SIG-M5 treated with dmso at 0.1 percent for 504 hours (cell line): Measurements from ENCODE around the gene WDFY1.

Experiments
- DNase-seq: peaks from one replicate; lab custom pipeline; 2025; ENCODE audit not compliant: unreplicated experiment; lab: John Stamatoyannopoulos, UW

WDFY1 gene

DNA sequence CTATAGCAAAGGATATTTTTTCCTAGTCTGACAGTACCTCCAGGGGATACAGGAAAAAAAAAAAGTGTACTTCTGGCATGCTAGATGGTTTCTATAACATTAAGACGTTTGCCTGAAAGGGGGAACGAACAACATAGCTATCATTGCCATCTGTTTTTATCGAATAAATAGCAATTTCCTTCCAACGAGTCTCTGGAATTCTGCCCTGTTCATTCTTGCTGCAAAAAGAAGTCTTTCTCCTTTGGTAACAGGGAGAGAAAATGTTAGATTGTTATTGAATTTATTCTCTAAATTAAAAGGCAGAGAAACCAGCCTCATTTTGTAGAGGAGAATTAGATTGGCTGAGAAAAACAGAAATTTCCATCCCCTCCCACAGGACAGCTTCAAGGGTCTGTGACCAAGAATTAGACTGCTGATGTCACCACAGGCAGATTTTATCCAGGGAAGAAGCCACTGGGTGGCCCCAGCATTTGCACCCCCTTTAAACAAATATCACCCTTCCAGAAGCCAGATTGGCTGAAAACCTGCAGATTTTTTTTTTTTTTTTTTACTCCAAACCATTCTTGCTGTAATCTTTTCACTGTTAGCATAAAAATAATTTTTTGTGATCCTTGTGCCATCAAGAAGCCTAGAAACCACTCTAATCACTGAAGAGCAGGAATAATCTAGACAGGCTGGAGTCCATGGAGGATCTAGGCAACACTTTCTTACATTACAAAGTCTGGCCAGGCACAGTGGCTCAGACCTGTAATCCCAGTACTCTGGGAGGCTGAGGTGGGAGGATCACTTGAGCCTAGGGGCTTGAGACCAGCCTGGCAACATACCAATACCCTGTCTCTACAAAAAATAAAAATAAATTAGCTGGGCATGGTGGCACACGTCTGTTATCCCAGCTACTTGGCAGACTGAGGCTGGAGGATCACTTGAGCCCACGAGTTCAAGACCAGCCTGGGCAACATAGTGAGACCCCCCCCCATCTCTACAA is 12.0 kb downstream of the WDFY1 start:
- DNase-seq: no peak

DNA sequence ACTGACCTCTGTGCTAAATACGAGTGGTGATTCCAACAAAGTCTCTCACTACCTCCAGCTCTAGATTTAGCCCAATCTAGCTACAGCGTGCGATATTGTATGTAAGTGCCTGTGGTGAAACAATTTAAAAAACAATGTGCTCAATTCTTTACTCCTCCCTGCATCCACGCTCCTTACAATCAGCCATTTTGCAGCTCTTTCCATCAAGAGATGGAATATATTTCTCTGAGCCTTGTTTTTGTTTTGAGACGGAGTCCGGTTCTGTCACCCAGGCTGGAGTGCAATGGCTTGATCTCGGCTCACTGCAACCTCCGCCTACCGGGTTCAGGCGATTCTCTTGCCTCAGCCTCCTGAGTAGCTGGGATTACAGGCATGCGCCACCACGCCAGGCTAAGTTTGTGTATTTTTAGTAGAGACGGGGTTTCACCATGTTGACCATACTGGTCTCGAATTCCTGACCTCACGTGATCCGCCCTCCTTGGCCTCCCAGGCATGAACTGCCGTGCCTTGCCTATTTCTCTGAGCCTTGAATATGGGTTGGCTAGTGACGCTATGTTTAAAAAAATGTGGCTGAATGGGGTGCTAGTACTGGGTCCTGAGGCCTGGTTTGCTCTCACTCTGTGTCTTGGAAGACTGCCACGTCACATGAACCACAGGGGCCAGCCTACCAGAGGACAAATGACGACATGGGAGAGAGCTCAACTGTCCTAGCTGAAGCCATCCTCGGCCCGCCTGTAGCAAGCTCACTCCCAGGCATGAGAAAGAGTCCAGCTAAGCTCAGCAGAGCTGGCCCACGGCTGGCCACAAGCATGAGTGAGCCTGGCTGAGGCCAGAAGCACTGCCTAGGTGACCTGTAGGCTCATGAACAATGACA is 14.8 kb downstream of the WDFY1 start:
- no peak for DNase-seq

DNA sequence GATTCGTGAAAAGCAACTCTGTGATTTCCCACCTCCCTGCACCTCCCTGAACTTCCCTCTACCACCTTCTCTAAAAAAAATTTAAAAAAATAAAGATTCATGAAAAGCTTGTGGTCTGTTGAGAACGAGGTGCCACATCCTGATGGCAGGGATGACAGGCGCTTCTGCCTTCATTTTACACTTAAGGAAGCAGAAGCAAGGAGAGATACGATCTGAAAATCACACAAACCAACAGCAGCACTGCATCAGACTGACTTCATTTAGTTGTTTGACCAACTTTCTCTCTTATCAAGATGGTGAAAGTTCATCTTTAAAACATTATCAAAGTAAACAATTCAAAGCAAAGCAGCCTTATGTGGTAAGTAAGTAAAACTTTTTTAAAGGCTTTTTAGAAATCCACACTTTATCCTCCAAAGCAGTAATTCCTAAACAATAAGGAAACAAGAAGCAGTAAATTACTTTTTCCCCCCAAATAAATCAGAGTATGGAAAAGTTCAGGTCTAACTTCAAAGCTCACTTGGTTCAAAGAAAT is 15.5 kb downstream of the WDFY1 start:
- no peak for DNase-seq

DNA sequence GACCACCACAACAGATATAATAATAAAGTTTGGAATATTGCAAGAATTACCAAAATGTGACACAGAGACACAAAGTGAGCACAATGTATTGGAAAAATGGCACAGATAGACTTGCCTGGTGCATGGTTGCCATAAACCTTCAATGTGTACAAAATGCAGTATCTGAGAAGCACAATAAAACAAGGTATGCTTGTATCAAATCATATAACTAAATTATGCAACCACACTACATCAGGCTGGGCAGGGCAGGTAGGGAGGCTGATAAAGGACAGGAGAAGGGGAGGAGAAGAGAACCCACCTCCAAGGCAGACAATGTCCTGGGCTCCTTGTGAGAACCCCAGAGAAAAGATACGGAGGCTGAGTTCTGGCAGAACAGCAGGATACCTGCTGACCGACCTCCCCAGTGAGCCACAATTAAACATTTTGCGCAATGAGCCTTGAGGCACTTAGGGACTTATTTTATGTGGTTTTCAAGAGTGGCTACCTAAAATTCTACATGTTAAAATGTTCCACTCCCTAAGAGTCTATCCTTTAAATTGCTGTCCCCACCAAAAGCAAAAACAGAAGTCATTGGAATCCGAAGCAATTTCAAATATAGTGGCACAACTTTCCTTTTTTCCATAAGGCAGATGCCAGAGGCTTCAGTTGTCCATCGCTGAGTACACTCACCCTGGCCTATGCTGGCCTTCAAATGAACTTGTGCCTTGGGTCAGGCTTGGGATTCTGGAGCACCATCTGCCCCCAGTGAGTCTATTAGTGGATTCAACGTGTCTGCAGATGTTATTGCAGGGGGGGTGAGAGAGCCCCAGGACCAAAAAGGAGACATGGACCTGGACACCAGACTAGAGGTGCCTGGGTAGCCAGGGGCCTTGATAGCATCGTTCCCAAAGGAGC is 16.8 kb downstream of the WDFY1 start:
- DNase-seq: no peak

DNA sequence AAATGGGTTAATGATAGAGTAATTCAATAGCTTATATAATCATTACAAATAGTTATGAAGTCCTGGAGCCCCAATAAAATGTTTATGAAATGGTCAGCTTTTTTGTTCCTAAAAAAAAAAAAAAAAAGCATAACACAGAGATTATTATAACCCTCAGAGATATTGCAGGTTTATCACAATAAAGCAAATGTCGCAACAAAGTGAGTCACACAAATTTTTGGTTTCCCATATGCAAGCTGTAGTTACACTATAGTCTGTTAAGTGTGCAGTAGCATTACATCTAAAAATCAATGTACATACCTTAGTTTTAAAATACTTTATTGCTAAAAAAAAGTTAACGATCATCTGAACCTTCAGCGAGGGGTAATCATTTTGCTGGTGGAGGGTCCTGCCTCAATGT is 20.0 kb downstream of the WDFY1 start:
- peak; percentile 35 for DNase-seq

DNA sequence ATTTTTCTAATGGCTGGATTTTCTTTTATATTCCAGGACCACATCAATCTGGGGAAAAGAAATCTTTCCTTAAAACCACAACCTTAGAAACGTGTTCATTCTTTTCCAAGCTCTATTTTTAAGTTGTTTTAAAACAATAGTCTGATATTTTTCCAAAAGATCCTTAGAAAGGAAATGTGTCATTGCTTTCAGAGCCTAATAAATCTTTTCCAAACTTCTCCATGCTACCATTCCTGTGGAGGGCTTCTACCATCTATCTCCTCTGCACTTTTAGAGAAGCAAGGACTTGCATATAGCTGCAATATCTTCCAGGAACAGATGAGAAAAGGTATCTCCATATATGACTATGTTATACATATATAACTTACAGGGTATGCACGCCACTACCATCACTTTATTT is 21.2 kb downstream of the WDFY1 start:
- DNase-seq: no peak

DNA sequence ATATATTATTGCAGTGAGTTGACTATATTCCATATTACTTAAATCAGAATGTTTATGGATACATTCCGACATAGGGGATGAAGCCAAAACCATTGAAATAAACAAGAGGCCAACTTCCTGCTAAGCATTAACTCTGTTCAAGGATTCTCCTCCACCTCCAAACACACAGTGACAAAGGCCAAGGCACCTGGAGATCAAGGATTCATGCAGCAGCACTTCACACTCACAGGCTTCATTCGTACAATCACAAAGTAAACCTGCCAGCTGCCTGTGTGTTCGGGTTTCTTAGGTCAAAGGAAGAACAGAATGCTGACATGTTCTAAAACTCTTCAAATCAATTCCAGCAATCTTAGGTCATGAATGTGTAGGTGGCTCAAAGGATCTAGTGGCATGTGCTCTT is 22.8 kb downstream of the WDFY1 start:
- no peak for DNase-seq

DNA sequence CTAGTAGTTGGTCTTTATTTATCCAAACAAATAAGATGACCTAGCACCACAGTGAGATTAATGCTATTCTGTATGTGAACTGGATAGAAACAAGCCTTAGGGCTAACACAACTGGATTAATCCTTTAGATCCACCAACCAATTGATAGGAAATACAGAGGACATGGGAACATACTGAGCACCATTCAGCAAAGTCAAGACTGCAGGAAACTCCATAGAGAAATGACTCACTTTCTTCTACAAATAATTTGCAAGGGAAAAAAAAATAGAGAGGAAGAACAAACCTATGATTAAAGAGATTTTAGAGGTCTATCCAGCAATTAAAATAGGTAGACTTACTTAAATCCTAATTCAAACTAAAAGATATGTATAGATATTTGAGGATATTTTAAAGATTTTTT is 23.9 kb downstream of the WDFY1 start:
- DNase-seq: no peak

DNA sequence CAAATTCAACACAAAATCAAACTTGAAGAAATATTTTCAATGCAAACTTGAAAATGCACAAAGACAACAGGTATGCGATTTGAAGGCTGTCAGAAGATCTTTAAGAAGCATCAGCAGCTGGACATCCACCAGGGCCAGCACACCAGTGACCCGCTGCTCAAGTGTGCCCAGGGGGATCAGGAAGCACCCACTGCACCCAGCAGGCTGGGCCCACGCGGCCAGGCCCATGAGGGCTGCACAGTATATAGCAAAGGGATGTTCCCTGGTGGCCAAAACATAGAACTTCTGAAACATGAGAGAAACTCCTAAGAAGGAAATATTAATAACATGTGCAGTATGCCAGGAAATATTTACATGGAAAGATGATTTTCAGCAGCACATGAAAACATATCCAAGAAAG is 25.0 kb downstream of the WDFY1 start:
- DNase-seq: no peak

DNA sequence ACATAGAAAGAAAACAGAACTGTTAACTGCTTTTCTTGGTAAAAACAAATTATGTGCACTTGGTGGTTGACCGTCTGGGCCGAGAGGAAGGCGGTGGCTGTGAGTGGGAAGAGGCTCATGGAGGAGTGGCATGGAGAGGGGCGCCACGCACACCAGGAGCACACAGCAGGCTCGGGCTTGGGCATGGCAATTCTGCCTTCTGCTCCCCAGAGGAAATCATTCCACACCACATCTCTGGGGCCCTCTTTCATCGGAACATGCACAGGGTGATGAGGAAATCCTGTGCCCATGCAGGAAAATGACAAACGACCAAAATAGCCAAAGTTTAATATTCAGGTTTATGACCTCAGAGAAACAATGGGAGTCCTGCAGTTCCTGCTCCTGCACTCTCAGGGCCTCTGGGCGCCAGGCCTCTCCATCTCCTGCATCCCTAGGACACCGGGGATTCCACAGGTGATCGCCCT is 26.4 kb downstream of the WDFY1 start:
- DNase-seq: peak; percentile 43

DNA sequence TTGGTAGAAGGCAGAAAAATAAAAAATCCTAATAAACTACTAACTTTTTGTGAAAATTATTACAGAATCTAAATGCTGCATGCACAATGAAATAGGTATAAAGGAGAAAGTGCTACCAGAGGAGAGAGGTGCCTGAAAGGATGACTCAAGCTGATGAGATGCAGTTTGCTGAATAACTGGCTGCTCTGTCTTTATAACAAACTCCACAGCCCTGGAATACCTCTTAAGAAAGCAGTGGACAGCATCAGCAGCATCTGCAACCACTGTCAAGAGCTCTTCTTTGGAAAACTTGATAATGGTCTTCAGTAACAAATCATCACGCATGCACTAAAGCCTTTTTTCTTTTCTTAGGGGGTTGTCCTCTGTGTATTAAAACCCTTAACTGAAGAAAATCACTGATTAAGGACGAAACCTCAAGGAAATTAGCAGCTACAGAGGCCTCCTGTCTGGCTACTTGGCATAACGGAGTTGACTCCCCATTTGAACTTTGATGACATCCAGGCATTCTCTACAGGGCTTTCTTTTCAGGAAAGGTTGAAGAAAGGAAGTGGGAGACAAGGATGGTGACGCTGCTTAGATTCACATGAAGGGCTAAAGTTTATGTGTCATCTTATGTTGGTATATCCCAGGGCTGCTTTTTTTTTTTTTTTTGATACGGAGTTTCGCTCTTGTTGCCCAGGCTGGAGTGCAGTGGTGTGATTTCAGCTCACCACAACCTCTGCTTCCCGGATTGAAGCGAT is 28.8 kb downstream of the WDFY1 start:
- DNase-seq: no peak

DNA sequence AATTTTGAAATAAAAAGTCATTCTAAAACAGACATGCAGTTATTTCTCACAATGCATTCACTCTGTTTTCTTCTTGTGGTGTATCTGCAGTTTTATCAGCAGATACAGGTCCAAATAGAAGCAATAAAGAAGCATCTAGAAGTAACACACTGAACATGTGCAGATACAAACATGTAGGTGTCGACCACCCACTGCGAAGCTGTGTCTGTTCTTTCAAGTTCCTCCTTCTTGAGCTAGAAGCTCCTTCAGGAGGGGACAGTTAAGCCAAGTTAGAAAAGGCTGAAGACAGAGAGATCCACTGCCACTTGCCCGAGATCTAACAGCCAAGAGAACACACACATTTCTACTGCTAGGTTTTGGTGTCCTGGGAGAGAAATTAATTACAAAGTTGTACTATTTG is 30.1 kb downstream of the WDFY1 start:
- no peak for DNase-seq

DNA sequence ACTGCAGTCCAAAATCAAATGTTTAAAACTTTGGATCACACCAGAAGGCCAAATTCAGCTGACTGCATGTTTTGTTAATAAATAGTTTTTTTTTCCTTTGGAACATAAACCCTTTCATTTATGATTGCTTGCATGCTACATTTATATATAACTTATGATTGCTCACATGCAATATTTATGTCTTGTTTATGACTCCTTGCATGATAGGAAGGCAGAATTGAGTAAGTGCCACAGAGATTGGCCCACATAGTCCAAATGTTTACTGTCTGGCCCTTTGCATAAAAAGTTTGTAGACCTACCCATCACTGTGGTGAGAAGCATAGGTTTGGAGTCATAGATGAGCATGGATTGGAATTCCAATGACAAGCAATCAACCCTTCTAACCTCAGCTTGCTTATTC is 30.8 kb downstream of the WDFY1 start:
- no peak for DNase-seq

DNA sequence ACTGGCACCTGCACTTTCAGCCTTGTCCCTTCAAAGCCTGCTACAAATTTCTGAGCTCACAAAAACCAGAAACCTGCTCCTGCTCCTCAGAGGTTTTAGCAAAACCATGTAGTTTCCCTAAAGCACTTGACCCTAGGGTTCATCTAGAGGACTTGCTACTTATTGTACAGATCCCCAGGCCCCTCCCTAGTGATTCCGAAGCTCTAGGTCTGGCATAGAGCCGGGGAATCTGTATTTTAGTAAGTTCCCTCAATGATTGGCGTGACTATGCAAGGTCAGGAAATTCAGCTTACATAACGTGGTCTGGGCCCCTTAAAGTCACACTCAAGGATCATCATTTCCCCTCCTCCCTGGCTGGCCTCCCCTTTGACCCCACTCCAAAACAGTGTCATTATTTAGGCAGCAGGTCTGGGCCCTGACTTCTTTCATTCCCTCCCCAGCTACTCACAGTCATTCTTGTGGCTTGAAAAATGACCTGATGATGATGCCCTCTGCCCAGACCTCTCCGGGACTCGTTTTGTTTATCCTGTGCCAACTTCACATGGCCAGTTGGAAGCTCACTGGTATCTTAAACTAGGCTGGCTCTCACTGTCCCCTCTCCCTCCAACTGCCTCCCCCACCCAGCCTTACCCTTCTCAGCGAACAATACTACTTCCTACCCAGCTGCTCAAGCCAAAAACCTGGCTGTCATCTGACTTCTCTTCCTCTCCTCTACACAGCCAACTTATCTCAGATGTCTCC is 36.0 kb downstream of the WDFY1 start:
- no peak for DNase-seq

DNA sequence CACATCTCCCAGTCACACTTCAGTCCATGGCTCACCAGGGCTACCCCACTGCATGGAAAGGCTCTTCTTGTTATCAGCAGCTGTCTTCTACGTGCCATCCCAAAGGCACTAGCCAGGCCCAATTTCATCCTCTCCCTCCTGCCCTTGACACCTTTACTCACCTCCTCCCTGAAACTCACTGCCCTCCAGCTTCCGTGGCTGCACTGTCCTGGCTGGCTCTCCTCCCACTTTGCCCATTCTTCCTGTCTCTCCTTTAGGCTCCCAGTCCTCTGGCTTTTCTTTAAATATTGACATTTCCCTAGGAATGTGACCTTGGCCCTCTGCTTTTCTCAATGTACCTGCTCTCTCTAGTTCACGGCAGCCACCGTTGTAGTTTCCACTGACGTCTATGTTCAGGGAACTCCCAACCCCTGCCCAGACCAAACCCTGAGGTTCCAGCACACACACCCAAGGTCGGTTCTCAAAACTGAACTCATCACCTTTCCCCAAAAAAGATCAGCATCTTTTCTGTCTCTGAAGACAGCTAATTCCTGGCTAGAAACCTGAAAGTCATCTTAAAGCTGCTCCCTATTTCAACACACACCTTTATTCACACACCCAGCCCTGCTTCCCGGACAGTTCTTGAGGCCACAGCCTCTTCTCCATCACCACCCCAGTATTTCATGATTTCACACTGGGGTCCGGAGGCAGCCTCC is 36.7 kb downstream of the WDFY1 start:
- DNase-seq: no peak

DNA sequence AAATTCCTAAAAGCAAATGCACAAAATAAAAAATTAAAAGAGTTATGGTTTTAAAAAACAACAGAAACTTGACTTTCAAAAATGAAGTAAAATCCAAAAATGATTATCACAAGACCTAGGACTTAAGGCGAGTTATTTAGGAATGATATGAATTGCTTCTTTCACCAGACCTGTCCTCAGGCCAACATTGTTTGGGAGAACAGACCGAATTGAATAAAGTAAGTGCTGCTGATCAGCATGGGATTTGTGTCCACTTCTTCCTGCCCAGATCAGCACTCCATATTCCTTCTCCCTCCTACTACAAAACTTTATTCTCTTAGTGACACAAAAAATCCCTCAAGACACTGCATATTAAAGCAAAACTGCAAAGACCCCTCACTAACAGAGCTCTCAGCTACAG is 39.1 kb downstream of the WDFY1 start:
- DNase-seq: no peak

DNA sequence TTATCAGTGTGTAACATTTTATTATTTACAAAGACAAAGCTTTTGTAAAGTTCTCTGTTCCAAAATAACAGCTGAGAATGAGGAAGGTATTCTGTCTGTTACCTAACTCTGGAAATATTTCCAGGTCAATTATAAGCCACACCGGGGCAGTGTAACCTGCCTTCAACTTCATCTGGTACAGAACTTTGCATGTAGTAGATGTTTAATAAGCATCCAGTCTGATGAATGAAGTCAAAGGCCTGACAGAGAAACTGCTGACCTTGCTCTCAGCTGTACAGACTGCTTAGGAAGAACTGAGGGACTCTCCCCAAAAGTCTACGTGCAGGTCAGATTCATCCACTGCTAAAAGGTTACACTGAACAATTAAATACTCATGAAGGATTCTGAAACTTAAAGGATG is 43.3 kb downstream of the WDFY1 start:
- DNase-seq: no peak

DNA sequence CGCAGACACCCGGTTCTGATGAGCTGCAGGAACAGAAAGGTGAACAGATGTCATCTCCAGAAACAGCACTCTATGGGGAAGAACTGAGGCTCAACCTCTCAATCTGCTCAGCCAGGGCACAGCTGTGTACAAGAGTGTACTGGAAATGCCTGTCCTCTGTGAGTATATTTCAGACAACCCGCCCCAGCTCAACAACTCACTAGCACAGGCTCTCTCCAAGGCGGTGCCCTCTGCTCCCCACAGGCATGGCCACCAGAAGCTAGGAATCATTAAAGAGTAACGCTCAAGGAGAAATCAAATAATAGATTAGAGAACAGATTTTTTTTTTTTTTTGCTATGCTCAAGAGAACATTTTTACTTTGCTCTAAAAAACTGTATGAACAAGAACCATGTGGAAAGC is 43.8 kb downstream of the WDFY1 start:
- no peak for DNase-seq

DNA sequence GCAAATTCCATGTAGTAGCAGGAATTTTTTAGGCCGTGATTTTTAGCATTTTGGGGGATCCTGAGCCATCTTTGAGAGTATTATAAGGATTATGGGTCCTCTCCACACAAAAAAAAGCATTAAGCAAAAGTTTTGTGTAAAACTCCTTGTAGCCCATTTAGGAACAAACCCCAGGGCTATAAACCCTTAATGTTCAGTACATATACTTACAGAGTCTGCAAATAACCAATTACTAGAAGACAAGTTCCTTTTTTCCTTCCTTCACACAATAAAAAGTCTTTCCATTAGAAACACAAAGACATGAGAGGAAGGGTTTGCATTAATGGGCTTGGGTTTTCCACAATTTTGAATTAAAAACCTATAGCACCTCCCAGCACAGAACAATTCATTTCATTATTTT is 44.6 kb downstream of the WDFY1 start:
- no peak for DNase-seq
